GM20000 (cell line): ENCODE results near the gene GATAD2A.

Experiments used
- DNase-seq: peaks from one replicate; pipeline ENCODE4 v3.0.0; 2012; ENCODE audit warnings: low spot score
- TF ChIP-seq, protein P1 (sequence below): IDR thresholded peaks from 2 replicates; pipeline ENCODE4 v1.5.1; 2012; ENCODE audit warnings: mild to moderate bottlenecking, control low read depth; ENCODE audit errors: extremely low read depth, missing control alignments

Gene GATAD2A

DNA sequence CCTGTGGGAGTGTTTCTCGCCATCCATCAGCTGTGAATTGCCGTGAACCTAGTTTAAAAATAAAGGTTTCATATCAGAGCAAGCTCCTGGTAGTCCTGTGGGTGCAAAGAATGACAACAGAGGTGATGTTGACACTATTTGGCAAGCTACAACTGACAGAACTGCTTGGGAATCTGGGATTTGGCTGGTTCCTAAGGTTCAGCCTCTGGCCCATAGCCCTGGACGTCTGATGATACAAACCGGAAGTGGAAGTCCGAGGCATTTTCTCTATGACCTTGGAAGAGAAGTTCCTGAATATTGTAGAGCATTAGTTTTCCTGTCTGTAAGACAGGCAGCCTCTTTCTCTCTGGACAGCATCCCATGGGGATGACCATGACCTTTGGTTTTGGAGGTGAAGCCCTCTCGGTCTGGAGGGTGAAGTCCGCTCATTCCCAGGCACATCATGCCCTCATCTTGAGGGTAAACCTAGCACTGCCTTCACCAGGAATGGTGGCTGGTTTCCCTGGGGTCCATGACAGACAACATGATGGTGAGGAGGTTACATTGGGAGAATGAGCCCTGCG is 29.1 kb downstream of the GATAD2A start:
- TF ChIP-seq, protein P1, sequence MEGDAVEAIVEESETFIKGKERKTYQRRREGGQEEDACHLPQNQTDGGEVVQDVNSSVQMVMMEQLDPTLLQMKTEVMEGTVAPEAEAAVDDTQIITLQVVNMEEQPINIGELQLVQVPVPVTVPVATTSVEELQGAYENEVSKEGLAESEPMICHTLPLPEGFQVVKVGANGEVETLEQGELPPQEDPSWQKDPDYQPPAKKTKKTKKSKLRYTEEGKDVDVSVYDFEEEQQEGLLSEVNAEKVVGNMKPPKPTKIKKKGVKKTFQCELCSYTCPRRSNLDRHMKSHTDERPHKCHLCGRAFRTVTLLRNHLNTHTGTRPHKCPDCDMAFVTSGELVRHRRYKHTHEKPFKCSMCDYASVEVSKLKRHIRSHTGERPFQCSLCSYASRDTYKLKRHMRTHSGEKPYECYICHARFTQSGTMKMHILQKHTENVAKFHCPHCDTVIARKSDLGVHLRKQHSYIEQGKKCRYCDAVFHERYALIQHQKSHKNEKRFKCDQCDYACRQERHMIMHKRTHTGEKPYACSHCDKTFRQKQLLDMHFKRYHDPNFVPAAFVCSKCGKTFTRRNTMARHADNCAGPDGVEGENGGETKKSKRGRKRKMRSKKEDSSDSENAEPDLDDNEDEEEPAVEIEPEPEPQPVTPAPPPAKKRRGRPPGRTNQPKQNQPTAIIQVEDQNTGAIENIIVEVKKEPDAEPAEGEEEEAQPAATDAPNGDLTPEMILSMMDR: no peak
- no peak for DNase-seq

DNA sequence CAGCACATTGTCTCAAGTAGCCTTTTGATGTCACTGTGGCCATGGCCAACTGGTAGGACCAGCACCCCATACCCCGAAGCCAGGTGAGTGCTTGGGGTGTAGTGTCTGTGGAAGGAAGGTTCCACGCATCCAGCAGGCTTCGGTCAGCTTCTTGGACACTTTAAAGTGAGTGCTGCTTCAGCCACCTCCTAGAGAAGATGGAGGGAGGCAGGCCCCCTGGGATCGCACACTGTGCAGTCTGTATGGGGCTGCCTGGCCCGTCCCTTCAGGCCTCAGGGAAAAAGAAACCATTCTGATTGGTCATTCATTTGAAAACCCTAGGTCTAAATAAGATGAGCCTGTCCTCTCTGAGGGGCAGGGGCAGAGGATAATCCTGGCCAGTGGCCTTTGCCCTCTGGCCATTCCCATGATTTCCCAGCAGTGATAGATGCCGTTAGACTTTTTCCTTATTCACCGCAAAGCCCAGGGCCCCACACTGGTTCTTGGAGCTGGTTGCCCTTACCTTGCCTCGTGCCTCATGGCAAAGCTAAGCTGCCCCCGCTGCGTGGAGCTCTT is 30.7 kb downstream of the GATAD2A start:
- no peak for DNase-seq
- TF ChIP-seq, protein P1: no peak

DNA sequence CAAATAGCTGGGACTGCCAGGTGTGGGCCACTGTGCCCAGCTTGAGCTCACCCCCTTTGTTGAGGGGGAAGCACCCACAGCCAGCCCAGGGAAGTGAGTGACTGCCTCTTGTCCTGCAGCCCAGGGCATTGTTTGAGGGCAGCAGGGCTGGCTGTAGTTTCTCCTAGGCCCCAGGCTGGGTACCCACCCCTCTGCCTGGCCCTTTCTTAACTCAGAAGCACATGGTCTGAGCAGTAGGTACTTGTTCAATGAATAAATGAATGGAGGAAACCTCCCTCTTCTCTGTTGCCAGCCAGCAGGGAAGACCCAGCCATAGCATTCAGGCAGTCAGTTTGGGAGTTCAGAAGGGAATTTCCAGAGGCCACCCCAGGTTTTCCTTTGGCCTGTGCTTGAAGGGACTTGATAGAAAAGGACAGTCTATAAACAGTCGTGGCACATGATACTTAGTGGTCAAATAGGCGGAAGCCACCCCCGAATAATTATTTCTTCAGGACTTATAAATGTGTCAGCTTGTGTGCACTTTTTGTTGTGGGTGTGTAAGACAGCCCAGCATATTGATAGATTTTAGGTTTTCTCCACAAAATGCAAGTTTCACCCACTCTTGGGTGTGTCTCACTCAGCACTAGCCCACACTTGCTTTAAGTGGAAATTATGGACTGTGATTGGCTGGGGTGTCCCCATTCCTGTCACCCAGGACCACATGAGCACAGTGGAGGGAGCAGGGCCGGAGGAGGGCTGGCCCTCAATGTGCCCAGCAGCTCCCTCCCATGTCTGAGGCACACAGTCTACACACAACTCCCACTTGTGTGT is 33.1 kb downstream of the GATAD2A start:
- no peak for DNase-seq
- TF ChIP-seq, protein P1: no peak

DNA sequence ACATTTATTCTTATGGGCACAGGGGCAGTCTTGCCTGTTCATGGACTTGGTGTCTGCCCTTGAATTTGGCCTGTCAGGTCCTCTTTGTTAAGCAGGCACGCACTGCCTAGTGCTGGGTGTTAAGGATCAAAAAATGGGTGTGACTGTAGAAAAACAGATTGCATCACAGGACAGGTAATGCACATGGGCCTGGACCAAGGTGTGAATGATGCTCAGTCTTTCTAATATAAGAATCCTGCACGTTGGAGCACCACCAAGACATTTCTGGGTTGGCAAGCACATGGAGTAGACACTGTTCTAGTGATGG is 33.7 kb downstream of the GATAD2A start:
- TF ChIP-seq, protein P1: no peak
- DNase-seq: no peak

DNA sequence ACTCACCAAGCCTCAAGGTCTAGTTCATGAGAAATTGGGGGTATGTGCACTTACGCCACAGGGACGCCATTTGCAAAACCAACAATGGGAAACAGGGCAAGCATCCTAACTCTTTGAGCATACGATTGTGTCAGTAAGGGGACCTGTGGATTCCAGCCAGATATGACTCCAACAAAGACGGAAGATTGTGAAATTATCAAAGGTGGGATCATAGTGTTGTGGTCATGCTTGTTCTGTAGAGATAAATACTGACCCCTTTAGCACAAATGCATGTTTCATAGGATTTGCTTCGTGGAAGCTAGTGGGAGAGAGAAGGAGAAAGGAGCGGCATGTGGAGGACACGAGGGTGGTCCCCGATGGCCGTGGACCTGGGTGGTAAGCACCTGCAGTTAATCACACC is 37.8 kb downstream of the GATAD2A start:
- DNase-seq: no peak
- TF ChIP-seq, protein P1: no peak

DNA sequence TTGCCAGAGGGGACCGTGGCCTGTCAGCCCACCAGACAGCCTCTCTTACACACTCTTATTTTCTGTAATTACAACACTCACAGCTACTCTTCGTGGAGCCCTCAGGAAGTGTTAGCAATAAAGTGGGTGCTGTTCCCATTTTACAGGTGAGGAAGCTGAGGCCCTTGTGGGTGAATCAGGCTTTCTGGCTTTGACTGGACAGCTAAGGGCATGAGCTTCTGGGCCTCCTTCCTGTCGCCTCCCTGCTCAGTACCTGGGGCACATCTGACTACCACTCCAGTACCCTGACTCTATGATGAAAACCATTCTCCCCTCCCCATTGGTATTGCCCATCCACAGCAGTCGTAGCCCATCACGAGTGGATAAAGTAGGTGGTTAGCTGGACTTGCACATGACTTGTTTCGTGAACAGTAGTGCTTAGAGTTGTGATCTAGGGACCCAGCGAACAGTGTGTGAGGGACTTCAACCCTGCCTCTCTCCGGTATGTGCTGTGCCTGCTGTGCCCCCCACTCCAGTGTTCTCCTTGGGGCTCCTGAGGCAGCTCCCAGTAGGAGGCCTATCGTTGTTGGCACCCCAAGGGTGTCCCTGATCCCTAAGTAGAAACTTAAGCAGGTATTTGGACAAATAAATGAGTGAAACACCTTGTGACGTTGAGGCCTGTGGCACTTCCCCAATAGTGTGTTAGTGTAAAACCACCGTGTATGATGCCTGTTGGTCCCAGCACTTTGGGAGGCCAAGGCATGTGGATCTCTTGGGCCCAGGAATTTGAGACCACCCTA is 38.6 kb downstream of the GATAD2A start:
- no peak for DNase-seq
- TF ChIP-seq, protein P1: no peak

DNA sequence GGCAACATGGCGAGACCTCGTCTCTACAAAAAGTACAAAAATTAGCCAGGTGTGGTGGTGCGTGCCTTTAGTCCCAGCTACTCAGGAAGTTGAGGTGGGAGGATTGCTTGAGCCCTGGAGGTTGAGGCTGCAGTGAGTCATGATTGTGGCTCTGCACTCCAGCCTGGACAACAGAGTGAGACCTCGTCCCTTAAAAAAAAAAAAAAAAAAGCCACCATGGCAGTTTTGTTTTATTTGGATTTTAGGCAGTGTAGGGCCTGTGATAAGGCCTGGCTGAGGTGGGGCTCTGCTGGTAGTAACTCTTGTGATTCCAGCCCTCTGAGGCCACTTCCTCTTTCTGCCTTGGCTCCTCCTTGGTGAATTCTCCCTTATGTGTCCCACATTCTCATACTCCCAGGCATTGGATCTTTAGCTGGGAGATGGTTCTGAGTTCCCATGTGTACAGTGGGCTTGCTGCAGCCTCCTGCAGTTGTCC is 39.2 kb downstream of the GATAD2A start:
- DNase-seq: no peak
- TF ChIP-seq, protein P1: no peak
